Astrocyte of the spinal cord (primary cell): ENCODE measurements around the gene LSM3.
"Not testable (repeated sequence)": the region's sequence is repeated elsewhere in the genome, so short reads cannot be mapped to it uniquely, and the experiment has no call there.

ENCODE experiments used
- DNase-seq: peaks from one replicate; pipeline ENCODE4 v3.0.0; 2011; ENCODE audit warnings: low read depth, low spot score
- H3K4me3 ChIP-seq: 2 replicates; pipeline ENCODE4 v1.5.1; 2011; ENCODE audit warnings: low read depth, mild to moderate bottlenecking, low read length, moderate library complexity
- CTCF ChIP-seq: IDR thresholded peaks from 2 replicates; pipeline ENCODE4 v1.5.1; 2012; ENCODE audit warnings: low read depth, mild to moderate bottlenecking, low read length, inconsistent platforms
- in situ Hi-C: cut with HindIII; loops from 2 replicates; pipeline ENCODE4 v1.10.0; 2017; ENCODE audit warnings: low sequenced_read_pairs

The LSM3 gene

GRCh38 chr3:14228681-14229470 lies 50.3 kb downstream of the LSM3 start:
- H3K4me3 ChIP-seq = no peak overlapping the region
- no peak for TF ChIP-seq CTCF
- in situ Hi-C loops = no loop called here
- no peak for DNase-seq

- DNase-seq, in situ Hi-C loops, H3K4me3 ChIP-seq: not testable (repeated sequence)
Measured at GRCh38 chr3:14229695-14230094, 51.1 kb downstream of the LSM3 start.

GRCh38 chr3:14230729-14231128 lies 52.1 kb downstream of the LSM3 start:
- no peak for DNase-seq
- TF ChIP-seq CTCF = no peak
- H3K4me3 ChIP-seq = no peak overlapping the region
- in situ Hi-C loops = no loop called here

- in situ Hi-C loops = no loop called here
- DNase-seq = no peak
- no peak for TF ChIP-seq CTCF
- no peak overlapping the region for H3K4me3 ChIP-seq
Measured at GRCh38 chr3:14231145-14231990, 52.8 kb downstream of the LSM3 start.

- no peak for TF ChIP-seq CTCF
- in situ Hi-C loops = no loop called here
- no peak for DNase-seq
- no peak overlapping the region for H3K4me3 ChIP-seq
Measured at GRCh38 chr3:14231998-14232501, 53.4 kb downstream of the LSM3 start.

- H3K4me3 ChIP-seq = no peak overlapping the region
- no peak for DNase-seq
- TF ChIP-seq CTCF = no peak
- in situ Hi-C loops = no loop called here
Measured at GRCh38 chr3:14234251-14235002, 55.8 kb downstream of the LSM3 start.
